DMS53 treated with DMSO at 0.1 percent for 48 hours (cell line): Measurements from ENCODE around the gene PAPSS2.
"Not testable (repeated sequence)": the region's sequence is repeated elsewhere in the genome, so short reads cannot be mapped to it uniquely, and the experiment has no call there.

Experiments used
- DNase-seq: peaks from one replicate; lab custom pipeline; 2025; ENCODE audit not compliant: unreplicated experiment; lab: John Stamatoyannopoulos, UW

The PAPSS2 gene

DNA sequence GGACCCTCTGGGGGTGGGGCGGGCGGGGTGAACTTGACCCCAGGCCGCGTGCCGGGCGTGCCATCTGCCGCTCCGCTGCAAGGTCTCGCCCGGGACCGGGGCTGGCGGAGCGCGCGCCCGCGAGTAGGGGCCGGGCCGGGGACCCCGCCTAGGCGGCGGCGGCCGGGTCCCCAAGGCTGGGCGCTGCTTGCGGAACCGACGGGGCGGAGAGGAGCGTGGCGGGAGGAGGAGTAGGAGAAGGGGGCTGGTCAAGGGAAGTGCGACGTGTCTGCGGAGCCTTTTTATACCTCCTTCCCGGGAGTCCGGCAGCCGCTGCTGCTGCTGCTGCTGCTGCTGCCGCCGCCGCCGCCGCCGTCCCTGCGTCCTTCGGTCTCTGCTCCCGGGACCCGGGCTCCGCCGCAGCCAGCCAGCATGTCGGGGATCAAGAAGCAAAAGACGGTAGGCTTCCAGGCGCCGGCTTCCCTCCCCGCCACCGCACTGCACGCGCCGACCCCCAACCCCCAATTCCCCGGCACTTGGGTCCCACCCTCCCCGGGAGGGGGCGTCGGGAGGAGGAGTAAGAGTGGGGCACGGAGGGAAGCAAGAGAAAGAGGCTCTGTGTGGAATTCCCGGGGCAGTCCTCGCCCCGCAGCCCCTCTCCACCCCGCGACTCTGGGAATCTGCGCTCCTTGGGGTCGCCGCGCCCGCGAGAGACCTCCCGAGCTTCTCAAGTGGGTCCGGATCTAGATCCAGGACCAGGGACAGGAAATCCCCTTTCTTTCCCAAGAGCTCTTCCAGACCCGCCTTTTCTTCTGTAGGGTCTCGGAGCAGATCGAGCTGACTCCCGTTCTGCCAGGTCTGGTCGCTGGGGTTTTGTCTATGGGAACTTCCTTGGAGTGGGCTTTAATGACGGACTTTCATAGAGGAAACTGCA is at the start of gene PAPSS2:
PAPSS2 (plus strand) TSS at position 308 of the 913 bp plus-strand sequence; CDS start at position 412, 104 bp downstream.
- DNase-seq = peak; percentile 19

GRCh38 chr10:87611341-87611740 is 48.3 kb upstream of the PAPSS2 start:
- DNase-seq = not testable (repeated sequence)

GRCh38 chr10:87612115-87612514 is 47.6 kb upstream of the PAPSS2 start:
- DNase-seq = no peak

GRCh38 chr10:87613751-87614150 is 45.9 kb upstream of the PAPSS2 start:
- DNase-seq = no peak

DNA sequence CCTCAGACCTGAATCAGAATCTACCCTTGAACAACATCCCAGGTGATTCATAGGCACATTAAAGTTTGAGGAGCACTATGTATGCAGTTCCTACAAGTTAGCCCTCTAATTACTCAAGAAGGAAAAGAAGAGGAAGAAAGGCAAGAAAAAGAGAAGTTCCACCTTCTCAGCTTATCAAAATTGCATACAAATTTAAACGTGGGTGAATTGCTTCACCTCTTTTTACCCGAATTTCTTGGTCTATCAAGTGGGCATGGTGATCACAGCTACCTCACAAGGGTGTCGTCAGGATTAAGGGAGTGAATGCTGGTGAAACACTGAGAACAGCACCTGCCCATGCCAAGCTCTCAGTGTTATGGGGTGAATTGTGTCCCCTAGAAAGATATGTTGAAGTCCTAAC is 43.8 kb upstream of the PAPSS2 start:
- DNase-seq = no peak

DNA sequence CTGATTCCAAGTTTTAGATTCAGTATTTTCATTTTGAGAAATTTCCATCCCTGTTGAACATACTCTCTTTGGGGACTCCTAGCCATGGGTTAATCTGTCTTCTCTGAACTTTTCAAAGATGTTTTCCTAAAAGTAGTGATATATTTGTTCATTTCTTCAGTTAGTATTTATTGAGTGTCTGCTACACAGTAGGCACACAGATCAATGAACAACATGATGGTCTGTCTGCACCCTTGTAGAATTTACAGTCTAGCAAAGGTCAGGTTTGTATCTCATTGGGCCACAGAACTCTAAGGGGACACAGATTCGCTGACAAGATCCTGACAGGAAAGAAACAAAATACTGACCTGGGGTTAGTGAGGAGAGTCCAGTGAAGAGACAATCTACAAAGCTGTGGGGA is 42.2 kb upstream of the PAPSS2 start:
- DNase-seq = no peak

- DNase-seq = peak; percentile 99
Measured at GRCh38 chr10:87618566-87619423, 40.9 kb upstream of the PAPSS2 start.

DNA sequence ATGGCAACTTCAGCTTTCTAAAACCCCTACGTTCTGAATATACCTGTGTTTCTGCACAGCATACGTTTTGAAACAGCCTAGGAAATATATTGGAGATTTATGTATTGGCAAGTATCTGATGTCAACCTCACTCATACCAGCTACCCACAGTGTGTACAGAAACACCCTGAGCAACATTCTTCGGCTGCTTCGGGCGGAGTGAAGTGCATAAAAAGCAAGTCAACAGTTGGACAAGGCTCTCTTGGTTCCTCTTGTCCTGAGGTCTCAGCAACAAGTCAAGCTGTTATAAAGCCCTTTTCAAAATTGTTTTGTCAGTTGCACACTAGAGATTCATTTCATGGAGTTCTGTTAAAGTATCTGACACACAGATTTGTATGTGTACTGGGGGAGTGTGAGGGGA is 40.0 kb upstream of the PAPSS2 start:
- DNase-seq = peak; percentile 7

GRCh38 chr10:87621440-87621839 is 38.2 kb upstream of the PAPSS2 start:
- not testable (repeated sequence) for DNase-seq

DNA sequence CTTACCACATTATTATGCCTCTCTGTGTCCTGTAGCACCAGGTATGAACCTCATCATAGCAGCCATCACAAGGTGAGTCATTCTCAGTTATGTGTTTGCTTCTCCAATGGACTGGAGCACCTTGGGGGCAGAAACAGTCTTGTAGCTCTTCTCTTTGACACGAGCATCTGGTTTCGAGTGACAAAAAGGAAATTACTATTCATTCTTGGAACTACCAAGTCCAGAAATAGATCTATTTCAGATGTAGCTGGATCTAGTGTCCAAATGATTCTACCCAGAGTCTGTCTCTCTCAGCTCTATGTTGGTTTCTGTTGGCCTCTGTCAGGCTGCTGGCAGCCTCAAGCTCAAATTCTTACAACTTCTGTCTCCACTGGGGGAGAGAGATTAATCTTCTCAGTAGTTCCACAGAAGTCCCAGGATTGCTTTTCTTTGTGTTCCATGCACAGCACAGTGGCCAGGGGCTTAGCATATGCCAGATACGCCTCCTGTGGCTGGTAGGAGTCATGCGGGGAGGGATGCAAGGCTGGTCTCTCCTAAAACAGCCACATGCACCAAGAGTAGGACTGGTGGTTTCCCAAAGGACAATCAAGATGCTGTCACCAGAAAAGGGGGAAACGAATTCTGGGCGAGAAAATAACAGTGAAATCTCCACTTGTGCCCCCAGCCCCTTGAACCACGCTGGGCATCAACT is 37.2 kb upstream of the PAPSS2 start:
- DNase-seq = peak; percentile 36

GRCh38 chr10:87623191-87623590 is 36.5 kb upstream of the PAPSS2 start:
- no peak for DNase-seq

GRCh38 chr10:87625661-87626060 is 34.0 kb upstream of the PAPSS2 start:
- no peak for DNase-seq

DNA sequence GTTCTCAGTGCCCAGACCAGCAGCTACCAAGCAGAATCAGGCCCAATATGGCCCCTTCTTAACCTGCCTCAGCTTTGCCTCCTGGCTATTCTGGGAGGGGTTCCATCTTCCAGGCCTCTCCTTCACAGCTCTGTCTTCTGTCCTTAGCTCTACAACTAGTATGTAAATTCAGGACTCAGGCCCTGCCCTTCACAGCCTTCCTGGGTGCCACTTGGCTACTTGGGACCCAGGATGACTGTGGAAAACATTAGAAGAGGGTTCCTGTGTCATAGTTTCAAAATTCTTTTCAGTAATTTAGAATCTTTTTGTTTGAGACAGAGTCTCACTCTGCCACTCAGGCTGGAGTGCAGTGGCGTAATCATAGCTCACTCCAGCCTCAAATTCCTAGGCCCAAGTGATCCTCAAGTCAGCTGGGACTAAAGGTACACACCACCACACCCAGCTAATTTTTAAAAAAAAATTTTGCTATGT is 33.2 kb upstream of the PAPSS2 start:
- DNase-seq = no peak

- no peak for DNase-seq
Measured at GRCh38 chr10:87630171-87630570, 29.5 kb upstream of the PAPSS2 start.

GRCh38 chr10:87632454-87632853 is 27.2 kb upstream of the PAPSS2 start:
- DNase-seq = no peak

- no peak for DNase-seq
Measured at GRCh38 chr10:87634311-87634710, 25.4 kb upstream of the PAPSS2 start.

DNA sequence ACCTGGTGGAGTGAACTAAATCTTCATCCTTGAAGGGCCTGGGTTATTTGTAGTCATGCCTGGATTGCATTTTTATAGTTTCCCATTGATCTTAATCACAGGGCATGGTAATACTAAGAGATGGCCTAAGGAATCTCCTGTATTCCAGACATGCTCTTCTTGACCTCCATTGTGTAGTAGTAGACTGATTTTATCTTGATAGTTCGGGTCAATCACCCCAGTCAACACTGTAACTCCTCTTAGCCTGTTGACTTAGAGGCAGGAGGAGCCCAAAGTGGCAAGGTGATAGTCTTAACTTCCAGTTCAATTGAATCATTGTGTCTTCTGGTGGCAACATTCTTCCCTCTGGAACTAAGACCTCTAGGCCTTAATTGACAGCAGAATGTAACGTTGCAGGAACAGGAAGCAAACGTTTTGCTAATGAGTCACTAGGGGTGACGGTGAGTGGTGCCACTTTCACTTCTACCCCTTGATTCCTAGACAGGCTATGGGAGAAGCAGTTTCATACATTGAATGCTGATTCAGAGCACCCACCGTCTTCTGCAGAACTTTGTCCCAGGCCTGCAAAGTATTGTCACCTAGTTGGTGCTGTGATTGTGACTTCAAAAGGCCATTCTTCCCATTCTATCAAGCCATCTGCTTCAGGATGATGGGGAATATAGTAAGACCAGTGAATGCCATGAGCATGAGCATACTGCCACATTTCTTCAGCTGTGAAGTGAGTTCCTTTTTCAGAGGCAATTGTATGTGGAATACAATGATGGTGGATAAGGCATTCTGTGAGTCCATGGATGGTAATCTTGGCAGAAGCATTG is 24.0 kb upstream of the PAPSS2 start:
- peak; percentile 56 for DNase-seq

GRCh38 chr10:87636313-87636915 is 23.3 kb upstream of the PAPSS2 start:
- no peak for DNase-seq

GRCh38 chr10:87639493-87639892 is 20.2 kb upstream of the PAPSS2 start:
- DNase-seq = no peak

DNA sequence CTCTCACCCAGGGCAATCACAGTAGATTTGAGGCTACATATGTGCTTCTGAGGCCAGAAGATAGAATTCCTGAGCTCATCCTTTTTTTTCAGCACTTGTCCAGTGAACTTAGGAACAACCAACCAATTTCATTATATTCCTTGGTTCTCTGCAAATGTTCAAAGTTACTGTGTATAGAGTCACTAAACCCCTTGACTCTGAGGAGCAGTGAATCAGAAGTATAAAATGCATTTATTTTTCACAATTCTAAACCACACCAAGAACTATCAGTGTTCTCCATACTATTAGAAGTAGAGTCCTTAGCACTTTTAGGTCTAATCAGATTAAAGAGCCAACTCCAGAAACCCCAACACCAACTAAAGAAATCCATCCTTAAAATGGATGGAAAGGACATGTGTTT is 19.6 kb upstream of the PAPSS2 start:
- DNase-seq = no peak
